Small intestine (tissue), 7 donors: ENCODE results near the gene SEMA4D. TPM values are rescaled to one million over a fixed set of nuclear protein-coding genes. Genes with fewer than 3 reads are reported as not detected.

ENCODE experiments used
- DNase-seq, 2 donors: peaks; one replicate each; pipeline versions ENCODE4 v3.0.0 to v3.0.0-alpha.2; 2013
- FAIRE-seq: peaks from 2 replicates; lab custom pipeline; 2012; peaks lifted over from hg19 to GRCh38; lab: Jason Lieb, UNC
- H3K27ac ChIP-seq, 3 donors: one replicate each; pipeline ENCODE4 v1.5.1; 2013; ENCODE audit warnings: low read length in 2 of 3, mild to moderate bottlenecking in 2 of 3, control low read depth in 1 of 3, inconsistent platforms in 1 of 3, low read depth in 1 of 3, moderate library complexity in 1 of 3
- H3K27me3 ChIP-seq, 3 donors: one replicate each; pipeline ENCODE4 v1.6.1; 2013; ENCODE audit warnings: low read length in 3 of 3, inconsistent platforms in 1 of 3; ENCODE audit not compliant: control insufficient read depth in 3 of 3, insufficient read depth in 3 of 3
- H3K36me3 ChIP-seq, 3 donors: one replicate each; pipeline ENCODE4 v1.6.1; 2013; ENCODE audit warnings: low read length in 3 of 3, inconsistent platforms in 1 of 3, low read depth in 1 of 3, mild to moderate bottlenecking in 1 of 3, moderate library complexity in 1 of 3; ENCODE audit not compliant: control insufficient read depth in 3 of 3, insufficient read depth in 2 of 3
- H3K4me1 ChIP-seq, 3 donors: one replicate each; pipeline ENCODE4 v1.6.1; 2013; ENCODE audit warnings: low read length in 2 of 3, inconsistent platforms in 1 of 3, low read depth in 1 of 3, mild to moderate bottlenecking in 1 of 3, moderate library complexity in 1 of 3; ENCODE audit not compliant: control insufficient read depth in 3 of 3, insufficient read depth in 2 of 3
- H3K4me3 ChIP-seq, 3 donors: one replicate each; pipeline ENCODE4 v1.5.1; 2013; ENCODE audit warnings: low read length in 3 of 3, control low read depth in 1 of 3, inconsistent platforms in 1 of 3, low read depth in 1 of 3, mild to moderate bottlenecking in 1 of 3, moderate library complexity in 1 of 3
- H3K9me3 ChIP-seq, 2 donors: one replicate each; pipeline ENCODE4 v1.6.1; 2013; ENCODE audit warnings: low read depth in 1 of 2, low read length in 1 of 2; ENCODE audit not compliant: control insufficient read depth in 2 of 2, insufficient read depth in 1 of 2
- WGBS, 3 donors: extraction: QIAGEN DNeasy Blood & Tissue Kit; methylation state at CpG; one replicate each; pipeline ENCODE4 v1.1.7; 2013; 5-methylcytosine and 5-hydroxymethylcytosine counted together
- polyA plus RNA-seq, 4 donors: library from polyadenylated mRNA; stranded (reverse) in 3 of 4; unstranded in 1 of 4; fragments of 200-250 nt in 3 of 4; fragments of 120-200 nt in 1 of 4; gene quantifications; one replicate each; pipeline versions ENCODE4 v1.2.1 to v1.2.3, GENCODE V29; 2013
- donor health status: healthy with polysubstance abuse.
- donor health status: control.
- donor health status: control.
- donor health status: Bipolar disorder and iron deficiency.
- donor health status: healthy.

The SEMA4D gene
- polyA plus RNA-seq, 4 donors, result 0.67 to 29.7 (median 6.7) TPM

DNA sequence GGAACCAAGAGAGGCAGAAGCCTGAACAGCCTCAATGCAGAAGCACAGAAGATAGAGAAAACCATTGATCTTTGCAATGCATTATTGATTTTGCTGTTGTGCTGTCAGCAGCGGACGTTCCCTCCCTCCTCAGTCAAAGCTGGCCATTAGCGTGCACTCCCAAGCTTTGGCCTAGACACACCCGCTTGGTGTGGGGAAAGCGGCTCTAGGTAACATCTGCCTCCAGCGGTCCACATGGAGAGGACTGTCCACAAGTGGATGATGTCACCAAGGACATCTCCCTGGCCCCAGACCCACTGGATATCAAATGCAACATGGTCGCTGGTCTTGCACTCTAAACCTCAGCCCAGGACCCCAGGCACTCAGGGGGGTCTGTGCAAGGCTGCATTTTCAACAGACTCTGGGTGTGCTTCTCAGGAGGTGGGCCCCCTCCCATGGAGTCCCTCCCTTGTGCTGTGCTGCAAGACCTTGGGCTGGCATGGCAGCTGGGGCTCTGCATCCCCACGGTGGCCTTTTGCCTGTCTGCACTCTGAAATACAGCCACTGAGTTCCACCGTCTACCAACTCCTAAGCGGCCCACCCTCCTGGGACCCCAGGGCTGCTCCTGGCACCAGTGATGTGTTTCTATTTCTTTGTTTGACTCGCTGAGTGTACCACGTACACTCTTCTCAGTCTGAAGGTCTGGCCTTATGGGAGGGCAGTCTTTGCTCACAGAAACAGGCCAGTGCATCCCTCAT is 1.9 kb downstream of the SEMA4D start:
- Histone ChIP-seq H3K27me3 (no peaks in the 10 kb centered on the region), H3K27ac (peak overlapping the region in 2 of 3 donors; percentile 25 to 65), H3K4me3 (peak overlapping the region in 2 of 3 donors; percentile 80 to 88), H3K36me3 (peaks cover 0 to 19% (median 0%) of the 10 kb centered on the region in 3 donors), H3K4me1 (peaks cover 2 to 13% (median 11%) of the 10 kb centered on the region in 3 donors), H3K9me3 (no peaks in the 10 kb centered on the region)
- FAIRE-seq, result no peak
- 65 to 79% (median 74%) methylated on average over 12 of the region's 12 CpGs for WGBS, 3 donors
- DNase-seq, result no peak

DNA sequence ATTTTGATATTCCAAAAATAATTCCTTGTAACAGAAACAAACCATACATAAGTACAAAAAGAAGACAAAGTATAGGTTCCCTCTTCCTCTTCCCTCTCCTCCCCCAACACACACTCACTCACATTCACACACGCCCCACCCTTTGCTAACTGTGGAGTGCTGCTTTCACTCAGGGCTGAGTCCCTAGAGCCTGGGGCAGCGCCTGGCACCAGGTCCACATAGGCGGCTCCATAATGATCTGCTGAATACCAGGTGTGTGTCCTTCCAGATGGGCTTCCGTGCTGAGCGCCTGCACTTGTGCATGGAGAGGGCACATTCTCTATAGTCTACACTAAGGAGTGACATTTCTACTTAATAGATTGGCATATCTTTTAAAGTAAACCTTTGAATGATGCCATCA is 3.7 kb downstream of the SEMA4D start:
- peaks cover 2 to 13% (median 11%) of the 10 kb centered on the region in 3 donors for H3K4me1 ChIP-seq
- FAIRE-seq, result no peak
- WGBS, 3 donors, result 79 to 80% (median 79%) methylated on average over 5 of the region's 5 CpGs

DNA sequence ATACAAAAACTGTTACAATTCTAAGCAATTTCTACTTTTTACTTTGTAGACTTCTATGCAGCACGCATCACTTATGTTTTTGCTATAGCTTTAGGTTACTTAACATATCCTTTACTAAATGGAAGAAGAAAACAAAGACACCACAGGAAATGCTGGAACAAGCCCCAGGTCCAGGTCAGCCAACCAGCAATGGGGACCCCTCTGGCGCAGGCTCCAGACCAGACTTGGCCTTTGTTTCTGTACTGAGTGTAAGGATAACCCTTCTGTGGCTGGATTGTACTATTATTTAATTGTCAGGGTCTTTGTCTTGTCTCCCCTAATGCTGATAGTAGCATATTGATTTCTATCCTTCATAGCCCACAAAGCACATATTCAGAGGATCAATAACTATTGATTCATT is 4.2 kb downstream of the SEMA4D start:
- no peak overlapping the region for H3K4me3 ChIP-seq
- H3K27ac ChIP-seq, result no peak overlapping the region
- peaks cover 2 to 13% (median 11%) of the 10 kb centered on the region in 3 donors for H3K4me1 ChIP-seq
- DNase-seq, result no peak
- no peaks in the 10 kb centered on the region for H3K9me3 ChIP-seq
- H3K27me3 ChIP-seq, result no peaks in the 10 kb centered on the region
- WGBS, 3 donors, result 73 to 91% (median 86%) methylated on average over 2 of the region's 2 CpGs
- no peak for FAIRE-seq
- H3K36me3 ChIP-seq, result peaks cover 0 to 19% (median 0%) of the 10 kb centered on the region in 3 donors

More for the DNA sequence above, 3.7 kb downstream of the SEMA4D start:
- Histone ChIP-seq H3K36me3 (peaks cover 0 to 19% (median 0%) of the 10 kb centered on the region in 3 donors), H3K27ac (no peak overlapping the region), H3K9me3 (no peaks in the 10 kb centered on the region), H3K4me3 (no peak overlapping the region), H3K27me3 (no peaks in the 10 kb centered on the region)
- no peak for DNase-seq

DNA sequence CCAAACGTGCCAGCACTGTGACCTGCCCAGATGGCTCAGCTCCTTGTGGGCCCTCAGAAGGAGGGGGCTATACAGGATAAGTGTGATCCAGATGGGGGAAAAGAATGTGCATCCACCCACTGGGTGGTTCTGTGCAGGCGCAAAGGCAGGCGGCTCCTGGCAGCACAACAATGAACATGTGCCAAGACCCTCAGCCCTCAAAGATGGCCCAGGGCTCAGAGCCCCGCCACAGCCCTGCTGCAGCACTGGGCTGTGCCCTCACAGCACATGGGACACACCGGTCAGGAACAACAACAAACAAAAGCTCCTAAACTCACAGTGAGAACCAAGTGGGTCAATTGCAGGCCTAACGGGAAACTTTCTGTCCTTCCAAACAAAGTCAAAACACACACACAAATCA is 4.7 kb downstream of the SEMA4D start:
- WGBS, 3 donors, result 65 to 82% (median 72%) methylated on average over 6 of the region's 6 CpGs
- Histone ChIP-seq H3K27me3 (no peaks in the 10 kb centered on the region), H3K4me1 (peaks cover 2 to 13% (median 8%) of the 10 kb centered on the region in 3 donors), H3K4me3 (no peak overlapping the region), H3K36me3 (peaks cover 0 to 19% (median 0%) of the 10 kb centered on the region in 3 donors), H3K9me3 (no peaks in the 10 kb centered on the region), H3K27ac (no peak overlapping the region)
- no peak for DNase-seq
- FAIRE-seq, result no peak

DNA sequence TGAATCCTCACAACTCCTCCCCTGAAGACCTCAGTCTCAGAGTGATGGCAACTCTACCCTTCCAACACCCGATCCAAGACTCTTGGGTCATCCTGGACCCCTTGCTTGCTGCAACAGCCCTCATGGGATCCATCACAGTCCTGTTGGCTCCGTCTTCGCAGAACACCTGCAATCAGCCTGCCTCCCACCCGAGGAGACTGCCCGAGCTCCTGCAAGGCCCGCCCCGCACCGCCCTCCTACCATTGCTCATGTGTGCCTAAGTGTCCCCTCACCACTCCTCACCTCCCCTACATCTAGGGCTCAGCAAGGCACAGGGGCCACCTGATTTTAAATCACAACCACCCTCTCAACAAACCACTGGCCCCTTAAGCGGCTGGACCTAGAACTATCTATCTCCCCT is 5.3 kb downstream of the SEMA4D start:
- WGBS, 3 donors, result 93 to 95% (median 94%) methylated on average over 9 of the region's 9 CpGs
- H3K27ac ChIP-seq, result no peak overlapping the region
- no peaks in the 10 kb centered on the region for H3K27me3 ChIP-seq
- DNase-seq (no peak), FAIRE-seq (no peak)
- H3K36me3 ChIP-seq, result peaks cover 0 to 19% (median 0%) of the 10 kb centered on the region in 3 donors
- H3K4me1 ChIP-seq, result peaks cover 2 to 13% (median 8%) of the 10 kb centered on the region in 3 donors
- no peaks in the 10 kb centered on the region for H3K9me3 ChIP-seq
- H3K4me3 ChIP-seq, result no peak overlapping the region

DNA sequence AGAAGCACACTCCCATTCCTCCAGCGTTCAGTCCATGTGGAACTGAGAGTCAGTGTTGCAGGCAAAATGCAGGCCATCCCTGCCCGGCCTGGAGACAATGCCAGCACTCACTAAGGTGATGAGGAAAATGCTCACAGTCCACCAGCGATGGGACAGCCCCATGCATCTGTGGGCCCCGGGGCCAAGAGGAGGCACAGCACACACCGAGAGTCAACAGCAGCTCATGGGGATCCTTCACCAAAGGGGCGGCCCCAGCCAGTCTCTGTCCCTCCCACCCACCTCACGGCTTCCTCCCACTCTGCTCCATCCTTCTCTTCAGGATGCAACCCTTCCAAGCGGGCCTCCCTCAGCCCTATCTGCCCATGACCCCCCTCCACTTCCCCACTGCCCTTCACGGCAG is 6.2 kb downstream of the SEMA4D start:
- 68 to 86% (median 82%) methylated on average over 9 of the region's 9 CpGs for WGBS, 3 donors
- no peak overlapping the region for H3K27ac ChIP-seq
- H3K4me3 ChIP-seq, result no peak overlapping the region
- H3K4me1 ChIP-seq, result peaks cover 2 to 13% (median 4%) of the 10 kb centered on the region in 3 donors
- peaks cover 0 to 1% of the 10 kb centered on the region in 2 donors for H3K9me3 ChIP-seq
- peaks cover 0 to 19% (median 0%) of the 10 kb centered on the region in 3 donors for H3K36me3 ChIP-seq
- no peak for FAIRE-seq
- H3K27me3 ChIP-seq, result no peaks in the 10 kb centered on the region
- no peak for DNase-seq

DNA sequence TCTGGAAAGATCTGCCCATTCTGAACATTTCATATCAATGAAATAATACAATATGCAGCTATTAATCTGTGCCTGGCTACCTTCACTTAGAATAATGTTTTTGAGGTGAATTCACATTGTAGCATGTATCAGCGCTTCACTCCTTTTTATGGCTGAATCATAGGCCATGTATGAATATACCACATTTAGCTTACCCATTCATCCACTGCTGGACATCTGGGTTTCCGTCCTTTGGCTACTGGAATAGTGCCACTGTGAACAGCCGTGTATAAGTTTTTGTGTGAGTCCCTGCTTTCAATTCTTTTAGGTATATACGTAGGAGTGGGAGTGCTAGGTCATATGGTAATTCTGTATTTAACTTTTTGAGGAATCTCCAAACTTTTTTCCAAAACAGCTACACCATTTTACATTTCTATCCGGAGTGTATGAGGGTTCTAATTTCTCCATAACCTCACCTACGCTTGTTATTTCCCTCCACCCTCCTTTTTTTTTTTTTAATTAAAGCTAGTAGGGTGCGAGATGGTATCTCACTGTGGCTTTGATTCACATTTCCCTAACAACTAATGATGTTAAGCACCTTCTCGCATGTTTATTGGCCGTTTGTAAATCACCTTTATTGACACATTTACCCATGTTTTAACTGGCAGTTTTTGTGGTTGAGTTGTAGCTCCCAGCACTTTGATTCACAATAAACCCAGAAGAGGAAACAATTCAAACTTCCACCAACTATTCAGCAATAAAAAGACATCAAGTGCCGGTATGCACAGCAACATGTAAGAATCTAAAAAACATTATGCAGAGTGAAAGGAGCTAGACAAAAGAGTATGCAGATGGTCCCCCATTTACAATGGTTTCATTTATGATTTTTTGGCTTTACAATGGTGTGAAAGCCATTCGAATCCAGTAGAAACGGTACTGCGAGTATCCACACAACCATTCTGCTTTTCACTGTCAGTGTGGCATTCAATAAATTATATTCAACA is 8.1 kb downstream of the SEMA4D start:
- Histone ChIP-seq H3K4me1 (peaks cover 0 to 13% (median 0%) of the 10 kb centered on the region in 3 donors), H3K36me3 (peaks cover 0 to 11% (median 0%) of the 10 kb centered on the region in 3 donors), H3K27me3 (no peaks in the 10 kb centered on the region), H3K27ac (no peak overlapping the region), H3K4me3 (no peak overlapping the region), H3K9me3 (peaks cover 0 to 5% of the 10 kb centered on the region in 2 donors)
- no peak for FAIRE-seq
- 68 to 78% (median 70%) methylated on average over 13 of the region's 13 CpGs for WGBS, 3 donors
- DNase-seq, result peak in 1 of 2 donors; percentile 33

DNA sequence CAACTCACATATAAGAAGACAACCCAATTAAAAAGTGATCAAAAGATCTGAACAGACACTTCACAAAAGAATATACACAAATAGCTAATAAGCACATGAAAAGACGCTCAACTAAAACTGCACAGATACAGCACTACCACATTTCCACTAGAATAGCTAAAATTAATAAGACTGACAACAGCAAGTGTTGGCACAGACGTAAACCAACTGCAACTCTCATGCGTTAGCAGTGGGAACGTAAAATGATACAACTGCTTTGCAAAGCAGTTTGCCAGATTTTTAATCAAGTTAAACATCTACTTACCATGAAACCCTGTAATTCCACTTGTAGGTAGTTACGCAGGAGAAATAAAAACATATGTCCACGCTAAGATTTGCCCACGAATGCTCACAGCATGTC is 9.0 kb downstream of the SEMA4D start:
- Histone ChIP-seq H3K36me3 (peaks cover 0 to 7% (median 0%) of the 10 kb centered on the region in 3 donors), H3K4me3 (no peak overlapping the region), H3K27ac (no peak overlapping the region), H3K27me3 (no peaks in the 10 kb centered on the region), H3K9me3 (peaks cover 0 to 5% of the 10 kb centered on the region in 2 donors), H3K4me1 (peaks cover 0 to 11% (median 0%) of the 10 kb centered on the region in 3 donors)
- DNase-seq (no peak), FAIRE-seq (no peak)
- 89 to 95% (median 93%) methylated on average over 7 of the region's 7 CpGs for WGBS, 3 donors
